Measurements from ENCODE around the gene C16orf96.

DNA sequence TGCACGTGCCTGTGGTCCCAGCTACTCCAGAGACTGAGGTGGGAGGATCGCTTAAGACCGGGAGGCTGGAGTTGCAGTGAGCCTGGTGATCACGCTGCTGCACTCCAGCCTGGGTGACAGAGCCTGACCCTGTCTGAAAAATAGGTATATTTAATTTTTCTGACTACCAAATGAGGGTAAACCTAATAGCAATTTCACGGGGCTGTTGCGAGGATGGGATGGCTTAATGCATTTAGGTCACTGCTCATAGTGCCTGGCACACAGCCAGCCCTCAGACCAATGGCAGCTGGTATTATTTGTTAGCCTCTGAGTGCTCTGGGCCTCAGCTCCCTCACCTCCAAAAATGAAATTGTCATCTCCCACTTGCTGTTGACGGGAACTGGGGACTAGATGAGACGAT is 11.7 kb upstream of the C16orf96 start:
- TF ChIP-seq POLR2AphosphoS5 (IDR thresholded peaks at IDR 0.05) = no peak
- TF ChIP-seq, protein P1, sequence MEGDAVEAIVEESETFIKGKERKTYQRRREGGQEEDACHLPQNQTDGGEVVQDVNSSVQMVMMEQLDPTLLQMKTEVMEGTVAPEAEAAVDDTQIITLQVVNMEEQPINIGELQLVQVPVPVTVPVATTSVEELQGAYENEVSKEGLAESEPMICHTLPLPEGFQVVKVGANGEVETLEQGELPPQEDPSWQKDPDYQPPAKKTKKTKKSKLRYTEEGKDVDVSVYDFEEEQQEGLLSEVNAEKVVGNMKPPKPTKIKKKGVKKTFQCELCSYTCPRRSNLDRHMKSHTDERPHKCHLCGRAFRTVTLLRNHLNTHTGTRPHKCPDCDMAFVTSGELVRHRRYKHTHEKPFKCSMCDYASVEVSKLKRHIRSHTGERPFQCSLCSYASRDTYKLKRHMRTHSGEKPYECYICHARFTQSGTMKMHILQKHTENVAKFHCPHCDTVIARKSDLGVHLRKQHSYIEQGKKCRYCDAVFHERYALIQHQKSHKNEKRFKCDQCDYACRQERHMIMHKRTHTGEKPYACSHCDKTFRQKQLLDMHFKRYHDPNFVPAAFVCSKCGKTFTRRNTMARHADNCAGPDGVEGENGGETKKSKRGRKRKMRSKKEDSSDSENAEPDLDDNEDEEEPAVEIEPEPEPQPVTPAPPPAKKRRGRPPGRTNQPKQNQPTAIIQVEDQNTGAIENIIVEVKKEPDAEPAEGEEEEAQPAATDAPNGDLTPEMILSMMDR (IDR thresholded peaks at IDR 0.05 in 8 of 11, conservative IDR thresholded peaks at IDR 0.05 in 3 of 11) = no peak

Measured in spleen (tissue), 7 donors.